K562 (cell line): ENCODE results near the gene MTMR10.

Experiments used
- FOXJ2 ChIP-seq: fragments of 200-800 bp; sonication (Bioruptor generic); IDR thresholded peaks from 2 replicates; pipeline ENCODE4 v1.6.1; 2016; ENCODE audit warnings: missing genetic modification characterization, missing compliant biosample characterization
- SUPT5H ChIP-seq: fragments of 450-650 bp; IDR thresholded peaks from 2 replicates; pipeline ENCODE4 v1.6.1; 2016
- TAF1 ChIP-seq: IDR thresholded peaks from 2 replicates; pipeline ENCODE4 v1.6.1; 2011; ENCODE audit warnings: mild to moderate bottlenecking, low read length, moderate library complexity; ENCODE audit not compliant: insufficient read depth, control insufficient read depth, severe bottlenecking; ENCODE audit errors: extremely low read depth
- ZFPM2 ChIP-seq: fragments of 250-450 bp; sonication (Bioruptor Pico); IDR thresholded peaks from 2 replicates; pipeline ENCODE4 v1.5.1; 2022; ENCODE audit warnings: mild to moderate bottlenecking
- ZKSCAN8 ChIP-seq: fragments of 200-800 bp; sonication (Bioruptor generic); IDR thresholded peaks from 2 replicates; pipeline ENCODE4 v1.6.1; 2016; ENCODE audit warnings: missing genetic modification characterization, missing compliant biosample characterization
- ZNF561 ChIP-seq: fragments of 450-650 bp; formaldehyde crosslinking; conservative IDR thresholded peaks from 2 replicates; pipeline ENCODE4 v1.4.0; 2020; ENCODE audit warnings: mild to moderate bottlenecking, moderate library complexity
- TF ChIP-seq, protein P1 (sequence below), 2 experiments: fragments of 450-650 bp; formaldehyde crosslinking in 1 of 2; IDR thresholded peaks; 2 replicates each; pipeline versions ENCODE4 v1.4.0 to v1.6.1; 2014 to 2020; ENCODE audit warnings: mild to moderate bottlenecking in 2 of 2, borderline replicate concordance in 1 of 2, low read depth in 1 of 2
- TF ChIP-seq, protein P2 (sequence below), 2 experiments: fragments of 450-650 bp in 1 of 2; sonication (generic) in 1 of 2; formaldehyde crosslinking; conservative IDR thresholded peaks; 2 replicates each; pipeline versions ENCODE4 v1.4.0 to v1.8.1; 2020 to 2022; ENCODE audit warnings: mild to moderate bottlenecking in 1 of 2, missing genetic modification reagents in 1 of 2
- TF ChIP-seq, protein P3 (sequence below): IDR thresholded peaks from 3 replicates; pipeline ENCODE4 v1.6.1; 2011; ENCODE audit warnings: borderline replicate concordance, mild to moderate bottlenecking; ENCODE audit not compliant: insufficient read length, insufficient read depth

DNA sequence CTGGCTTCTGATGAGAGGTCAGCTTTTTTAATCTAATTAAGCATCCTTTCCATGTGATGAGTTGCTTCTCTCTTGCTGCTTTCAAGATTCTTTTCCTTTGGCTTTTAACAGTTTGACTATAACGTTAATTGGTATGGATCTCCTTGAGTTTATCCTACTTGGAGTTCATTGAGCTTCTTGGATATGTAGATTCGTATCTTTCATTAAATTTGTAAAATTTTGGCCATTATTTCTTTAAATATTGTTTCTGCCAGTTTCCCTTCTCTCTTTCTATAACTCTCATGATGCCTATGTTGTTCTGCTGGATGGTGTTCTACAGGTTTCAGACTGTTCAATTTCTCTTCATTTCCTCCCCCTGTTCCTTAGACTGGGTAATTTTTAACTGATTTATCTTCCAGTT, 21.0 kb upstream of the MTMR10 start:
- TF ChIP-seq, protein P1, sequence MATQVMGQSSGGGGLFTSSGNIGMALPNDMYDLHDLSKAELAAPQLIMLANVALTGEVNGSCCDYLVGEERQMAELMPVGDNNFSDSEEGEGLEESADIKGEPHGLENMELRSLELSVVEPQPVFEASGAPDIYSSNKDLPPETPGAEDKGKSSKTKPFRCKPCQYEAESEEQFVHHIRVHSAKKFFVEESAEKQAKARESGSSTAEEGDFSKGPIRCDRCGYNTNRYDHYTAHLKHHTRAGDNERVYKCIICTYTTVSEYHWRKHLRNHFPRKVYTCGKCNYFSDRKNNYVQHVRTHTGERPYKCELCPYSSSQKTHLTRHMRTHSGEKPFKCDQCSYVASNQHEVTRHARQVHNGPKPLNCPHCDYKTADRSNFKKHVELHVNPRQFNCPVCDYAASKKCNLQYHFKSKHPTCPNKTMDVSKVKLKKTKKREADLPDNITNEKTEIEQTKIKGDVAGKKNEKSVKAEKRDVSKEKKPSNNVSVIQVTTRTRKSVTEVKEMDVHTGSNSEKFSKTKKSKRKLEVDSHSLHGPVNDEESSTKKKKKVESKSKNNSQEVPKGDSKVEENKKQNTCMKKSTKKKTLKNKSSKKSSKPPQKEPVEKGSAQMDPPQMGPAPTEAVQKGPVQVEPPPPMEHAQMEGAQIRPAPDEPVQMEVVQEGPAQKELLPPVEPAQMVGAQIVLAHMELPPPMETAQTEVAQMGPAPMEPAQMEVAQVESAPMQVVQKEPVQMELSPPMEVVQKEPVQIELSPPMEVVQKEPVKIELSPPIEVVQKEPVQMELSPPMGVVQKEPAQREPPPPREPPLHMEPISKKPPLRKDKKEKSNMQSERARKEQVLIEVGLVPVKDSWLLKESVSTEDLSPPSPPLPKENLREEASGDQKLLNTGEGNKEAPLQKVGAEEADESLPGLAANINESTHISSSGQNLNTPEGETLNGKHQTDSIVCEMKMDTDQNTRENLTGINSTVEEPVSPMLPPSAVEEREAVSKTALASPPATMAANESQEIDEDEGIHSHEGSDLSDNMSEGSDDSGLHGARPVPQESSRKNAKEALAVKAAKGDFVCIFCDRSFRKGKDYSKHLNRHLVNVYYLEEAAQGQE (IDR thresholded peaks at IDR 0.05; ENCODE audit: borderline replicate concordance) = no peak
- TF ChIP-seq, protein P1 (CRISPR knock-in tag; IDR thresholded peaks at IDR 0.05; ENCODE audit: low read depth) = no peak
- TF ChIP-seq, protein P2, sequence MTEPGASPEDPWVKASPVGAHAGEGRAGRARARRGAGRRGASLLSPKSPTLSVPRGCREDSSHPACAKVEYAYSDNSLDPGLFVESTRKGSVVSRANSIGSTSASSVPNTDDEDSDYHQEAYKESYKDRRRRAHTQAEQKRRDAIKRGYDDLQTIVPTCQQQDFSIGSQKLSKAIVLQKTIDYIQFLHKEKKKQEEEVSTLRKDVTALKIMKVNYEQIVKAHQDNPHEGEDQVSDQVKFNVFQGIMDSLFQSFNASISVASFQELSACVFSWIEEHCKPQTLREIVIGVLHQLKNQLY (CRISPR knock-in tag; conservative IDR thresholded peaks at IDR 0.05) = no peak
- TF ChIP-seq ZNF561 (no peak), ZKSCAN8 (CRISPR knock-in tag) (no peak), FOXJ2 (no peak), TAF1 (no peak), SUPT5H (no peak), ZFPM2 (no peak)
- TF ChIP-seq, protein P3, sequence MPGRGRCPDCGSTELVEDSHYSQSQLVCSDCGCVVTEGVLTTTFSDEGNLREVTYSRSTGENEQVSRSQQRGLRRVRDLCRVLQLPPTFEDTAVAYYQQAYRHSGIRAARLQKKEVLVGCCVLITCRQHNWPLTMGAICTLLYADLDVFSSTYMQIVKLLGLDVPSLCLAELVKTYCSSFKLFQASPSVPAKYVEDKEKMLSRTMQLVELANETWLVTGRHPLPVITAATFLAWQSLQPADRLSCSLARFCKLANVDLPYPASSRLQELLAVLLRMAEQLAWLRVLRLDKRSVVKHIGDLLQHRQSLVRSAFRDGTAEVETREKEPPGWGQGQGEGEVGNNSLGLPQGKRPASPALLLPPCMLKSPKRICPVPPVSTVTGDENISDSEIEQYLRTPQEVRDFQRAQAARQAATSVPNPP = no peak
